ENCODE data around the gene RAD23B.
A peak's percentile ranks its signal among the peaks of the same experiment; 100 is the strongest.

Gene RAD23B

GRCh38 chr9:107269254-107269653 lies 13.8 kb upstream of the RAD23B start:
- DNase-seq (ENCODE audit: low read depth) = no peak
- no peak overlapping the region for H3K4me3 ChIP-seq (replicated peaks; ENCODE audit: low read depth, low read length)
- TF ChIP-seq, protein P1, sequence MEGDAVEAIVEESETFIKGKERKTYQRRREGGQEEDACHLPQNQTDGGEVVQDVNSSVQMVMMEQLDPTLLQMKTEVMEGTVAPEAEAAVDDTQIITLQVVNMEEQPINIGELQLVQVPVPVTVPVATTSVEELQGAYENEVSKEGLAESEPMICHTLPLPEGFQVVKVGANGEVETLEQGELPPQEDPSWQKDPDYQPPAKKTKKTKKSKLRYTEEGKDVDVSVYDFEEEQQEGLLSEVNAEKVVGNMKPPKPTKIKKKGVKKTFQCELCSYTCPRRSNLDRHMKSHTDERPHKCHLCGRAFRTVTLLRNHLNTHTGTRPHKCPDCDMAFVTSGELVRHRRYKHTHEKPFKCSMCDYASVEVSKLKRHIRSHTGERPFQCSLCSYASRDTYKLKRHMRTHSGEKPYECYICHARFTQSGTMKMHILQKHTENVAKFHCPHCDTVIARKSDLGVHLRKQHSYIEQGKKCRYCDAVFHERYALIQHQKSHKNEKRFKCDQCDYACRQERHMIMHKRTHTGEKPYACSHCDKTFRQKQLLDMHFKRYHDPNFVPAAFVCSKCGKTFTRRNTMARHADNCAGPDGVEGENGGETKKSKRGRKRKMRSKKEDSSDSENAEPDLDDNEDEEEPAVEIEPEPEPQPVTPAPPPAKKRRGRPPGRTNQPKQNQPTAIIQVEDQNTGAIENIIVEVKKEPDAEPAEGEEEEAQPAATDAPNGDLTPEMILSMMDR (IDR thresholded peaks at IDR 0.05; ENCODE audit: low read length, missing control alignments) = no peak

DNA sequence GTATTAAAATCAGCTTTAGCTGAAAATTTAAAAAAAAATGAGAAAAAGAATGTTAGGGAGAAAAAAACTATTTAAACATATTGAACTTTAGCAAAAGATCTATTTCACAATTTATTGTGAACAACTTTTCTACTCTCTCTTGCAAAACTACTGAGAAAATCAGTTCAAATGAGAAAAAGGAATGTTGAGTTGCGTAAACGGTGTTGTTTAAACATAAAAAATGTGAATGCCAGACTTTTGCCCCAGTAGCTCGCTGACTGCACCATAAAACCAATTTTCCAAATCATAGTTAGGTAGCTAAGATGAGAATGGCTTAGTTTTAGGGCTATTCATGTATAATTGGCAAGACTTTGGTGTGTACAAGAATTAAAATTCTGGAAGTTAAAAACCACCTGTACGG lies 13.4 kb upstream of the RAD23B start:
- H3K4me3 ChIP-seq (replicated peaks; ENCODE audit: low read depth, low read length) = no peak overlapping the region
- DNase-seq (ENCODE audit: low read depth) = peak; percentile 62
- TF ChIP-seq, protein P1 (IDR thresholded peaks at IDR 0.05; ENCODE audit: low read length, missing control alignments) = no peak

GRCh38 chr9:107270082-107270481 lies 13.0 kb upstream of the RAD23B start:
- no peak overlapping the region for H3K4me3 ChIP-seq (replicated peaks; ENCODE audit: low read depth, low read length)
- TF ChIP-seq, protein P1 (IDR thresholded peaks at IDR 0.05; ENCODE audit: low read length, missing control alignments) = no peak
- DNase-seq (ENCODE audit: low read depth) = no peak

DNA sequence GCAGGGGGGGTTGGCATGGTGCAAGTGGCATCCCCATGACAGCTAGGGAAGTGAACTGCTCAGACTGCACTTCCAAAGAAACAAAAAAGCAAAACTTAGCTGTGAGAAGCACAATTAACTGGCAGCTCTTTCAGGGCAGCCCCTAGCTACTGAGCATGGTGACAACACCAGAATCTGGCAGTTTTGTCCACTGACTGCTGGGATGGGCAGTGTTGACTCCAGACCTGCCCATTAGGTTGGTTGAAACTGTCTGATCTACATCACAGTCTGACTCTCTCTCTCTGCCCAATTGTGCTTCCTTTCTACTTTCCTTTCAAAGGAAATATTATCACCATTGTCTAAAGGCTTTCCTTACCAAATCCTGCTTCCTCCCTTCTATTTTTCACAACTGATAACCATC lies 12.5 kb upstream of the RAD23B start:
- TF ChIP-seq, protein P1 (IDR thresholded peaks at IDR 0.05; ENCODE audit: low read length, missing control alignments) = no peak
- no peak overlapping the region for H3K4me3 ChIP-seq (replicated peaks; ENCODE audit: low read depth, low read length)

GRCh38 chr9:107273634-107274033 lies 9.4 kb upstream of the RAD23B start:
- DNase-seq (ENCODE audit: low read depth) = no peak
- TF ChIP-seq, protein P1 (IDR thresholded peaks at IDR 0.05; ENCODE audit: low read length, missing control alignments) = no peak
- no peak overlapping the region for H3K4me3 ChIP-seq (replicated peaks; ENCODE audit: low read depth, low read length)

More for the DNA sequence above, 12.5 kb upstream of the RAD23B start:
- DNase-seq (ENCODE audit: low read depth) = no peak

DNA sequence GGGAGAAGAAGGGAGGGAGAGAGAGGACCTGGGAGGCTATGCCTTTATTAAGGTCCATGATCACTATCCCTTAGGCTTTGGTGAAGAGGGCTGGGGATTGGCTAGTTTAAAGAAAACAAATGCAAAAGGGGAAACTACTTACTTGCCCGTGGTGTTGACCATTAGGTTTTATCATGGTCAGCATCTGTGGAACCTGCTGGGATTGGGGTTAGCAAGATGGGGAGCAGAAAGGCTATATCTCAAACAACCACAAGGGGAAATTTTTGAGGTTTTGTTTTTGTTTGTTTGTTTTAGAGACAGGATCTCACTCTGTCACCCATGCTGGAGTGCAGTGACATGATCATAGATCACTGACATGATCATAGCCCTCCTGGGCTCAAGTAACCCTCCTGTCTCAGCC lies 9.0 kb upstream of the RAD23B start:
- TF ChIP-seq, protein P1 (IDR thresholded peaks at IDR 0.05; ENCODE audit: low read length, missing control alignments) = peak; percentile 9

DNA sequence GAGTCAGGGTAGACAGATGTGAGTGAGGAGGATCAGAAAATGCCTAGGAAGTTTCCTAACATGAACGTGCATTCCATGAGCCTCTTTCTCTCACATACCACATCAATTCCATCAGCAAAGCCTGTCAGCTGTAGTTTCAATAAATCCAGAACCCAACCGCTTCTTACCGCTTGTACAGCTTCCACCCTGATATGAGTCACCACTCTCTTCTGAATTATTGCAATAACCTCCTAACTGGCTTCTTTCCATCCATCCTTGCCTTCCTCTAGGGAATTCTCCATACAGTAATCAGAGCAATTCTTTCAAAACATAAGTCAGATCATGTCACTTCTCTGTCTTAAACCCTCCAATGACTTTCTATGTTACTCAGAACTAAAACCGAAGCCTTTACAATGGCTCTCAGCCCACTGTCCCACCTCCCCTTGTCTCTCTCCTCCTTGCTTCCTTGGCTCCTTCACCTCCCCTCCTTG lies 8.1 kb upstream of the RAD23B start:
- TF ChIP-seq, protein P1 (IDR thresholded peaks at IDR 0.05; ENCODE audit: low read length, missing control alignments) = no peak
- DNase-seq (ENCODE audit: low read depth) = peak; percentile 98

More for the DNA sequence above, 9.0 kb upstream of the RAD23B start:
- no peak overlapping the region for H3K4me3 ChIP-seq (replicated peaks; ENCODE audit: low read depth, low read length)
- DNase-seq (ENCODE audit: low read depth) = no peak

More for the DNA sequence above, 8.1 kb upstream of the RAD23B start:
- no peak overlapping the region for H3K4me3 ChIP-seq (replicated peaks; ENCODE audit: low read depth, low read length)
